BJ (cell line): Measurements from ENCODE around the gene APMAP. TPM values are rescaled to one million over a fixed set of nuclear protein-coding genes. Genes with fewer than 3 reads are reported as not detected.

Experiments
- CTCF ChIA-PET: fragments of 350-600 bp; formaldehyde crosslinking; extraction: SDS; loops from one replicate; lab custom pipeline; 2021; ENCODE audit warnings: antibody characterized with exemption, inconsistent platforms; lab: Yijun Ruan, JAX
- POLR2A ChIA-PET: fragments of 300-600 bp; sonication (Branson Sonifier 250); formaldehyde crosslinking; extraction: SDS; loops from one replicate; lab custom pipeline; 2021; ENCODE audit warnings: antibody characterized with exemption; lab: Charles Lee
- DNase-seq: peaks from one replicate; pipeline ENCODE4 v3.0.0-alpha.2; 2011; ENCODE audit warnings: low read depth
- H3K27me3 ChIP-seq: 2 replicates; pipeline ENCODE4 v1.6.0; 2011; ENCODE audit warnings: low read length; ENCODE audit not compliant: control insufficient read depth, insufficient read depth
- H3K36me3 ChIP-seq: 2 replicates; pipeline ENCODE4 v1.5.1; 2011; ENCODE audit warnings: low read length; ENCODE audit not compliant: control insufficient read depth, insufficient read depth
- H3K4me3 ChIP-seq: 2 replicates; pipeline ENCODE4 v1.5.1; 2011; ENCODE audit warnings: low read depth, mild to moderate bottlenecking, control low read depth, low read length
- CTCF ChIP-seq: IDR thresholded peaks from 2 replicates; pipeline ENCODE4 v1.5.1; 2011; ENCODE audit warnings: low read depth, mild to moderate bottlenecking, control low read depth, inconsistent platforms, low read length, moderate library complexity; ENCODE audit not compliant: insufficient read depth
- polyA plus RNA-seq: library from polyadenylated mRNA; depleted of rRNA; stranded (reverse); fragments of >200 nt; gene quantifications from 2 replicates; pipeline ENCODE4 v1.2.3, GENCODE V29; 2011

APMAP gene
- polyA plus RNA-seq, 1 experiment, result 75.8 TPM

DNA sequence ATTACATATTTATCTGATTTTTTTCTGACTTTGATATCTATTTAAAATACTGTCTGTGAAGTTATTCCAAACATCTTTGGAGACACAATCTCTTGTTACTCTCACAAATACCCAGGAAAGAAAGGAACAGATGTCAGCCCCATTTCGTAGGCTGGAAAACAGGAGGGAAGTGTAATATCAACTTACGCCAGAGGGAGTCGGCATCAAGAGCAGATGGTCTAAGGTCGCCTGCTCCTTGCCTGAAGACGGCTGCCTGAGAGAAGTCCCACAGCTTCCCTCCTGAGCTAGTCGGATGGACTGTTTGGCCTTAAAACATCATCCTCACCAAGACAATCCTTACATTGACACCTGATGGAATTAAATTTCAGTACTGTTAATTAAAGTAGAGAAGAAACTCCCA, 30.0 kb downstream of the APMAP start:
- DNase-seq, result no peak
- TF ChIP-seq CTCF, result no peak
- Histone ChIP-seq H3K36me3 (peaks cover 19% of the 10 kb centered on the region), H3K27me3 (no peaks in the 10 kb centered on the region), H3K4me3 (no peak overlapping the region)
- ChIA-PET POLR2A (no interaction called here), CTCF (interaction anchor here (1.8 kb wide), 1 partner anchor 32 kb away, joined by 4 read pairs; no protein-coding TSS in a partner anchor)

DNA sequence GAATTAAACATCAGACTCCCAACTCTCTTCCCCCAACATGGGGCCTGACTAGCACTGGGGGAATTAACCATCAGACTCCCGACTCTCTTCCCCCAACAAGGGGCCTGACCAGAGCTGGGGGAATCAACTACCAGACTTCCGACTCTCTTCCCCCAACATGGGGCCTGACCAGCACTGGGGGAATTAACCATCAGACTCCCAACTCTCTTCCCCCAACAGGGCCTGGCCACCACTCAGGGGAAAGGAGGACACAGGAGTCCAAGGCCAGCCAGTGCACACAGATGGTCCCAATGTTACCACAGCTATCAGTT, 30.4 kb downstream of the APMAP start:
- ChIA-PET CTCF (interaction anchor here (1.8 kb wide), 1 partner anchor 31 kb away, joined by 4 read pairs; no protein-coding TSS in a partner anchor), POLR2A (no interaction called here)
- Histone ChIP-seq H3K4me3 (no peak overlapping the region), H3K36me3 (peaks cover 19% of the 10 kb centered on the region), H3K27me3 (no peaks in the 10 kb centered on the region)
- DNase-seq, result no peak
- TF ChIP-seq CTCF, result no peak

GRCh38 chr20:24961384-24962181, 31.0 kb downstream of the APMAP start:
- Histone ChIP-seq H3K4me3 (no peak overlapping the region), H3K27me3 (no peaks in the 10 kb centered on the region), H3K36me3 (peaks cover 19% of the 10 kb centered on the region)
- ChIA-PET POLR2A (no interaction called here), CTCF (interaction anchor here (0.7 to 1.8 kb wide), 2 partner anchors 31 to 86 kb away, joined by 3 to 4 read pairs; no protein-coding TSS in a partner anchor)
- DNase-seq, result no peak
- no peak for TF ChIP-seq CTCF

DNA sequence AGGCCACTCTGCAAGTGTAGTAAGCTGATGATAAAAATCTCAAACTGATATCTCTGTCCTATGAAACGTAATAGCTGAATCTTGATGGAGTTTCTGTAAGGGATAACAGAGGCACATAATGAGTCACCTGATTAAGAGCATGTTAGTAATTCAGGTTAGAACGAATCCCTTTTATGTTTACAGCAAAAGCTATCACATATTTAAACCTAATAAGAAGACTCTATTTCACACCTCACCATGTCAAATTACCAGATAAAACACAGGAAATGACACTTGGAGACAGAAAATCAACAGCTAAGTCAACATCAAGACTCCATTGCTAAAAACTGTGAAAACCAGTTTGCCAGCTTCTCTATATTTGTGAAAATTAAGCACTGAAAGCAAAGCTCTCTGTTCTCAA, 31.7 kb downstream of the APMAP start:
- CTCF ChIA-PET, result no interaction called here
- Histone ChIP-seq H3K27me3 (no peaks in the 10 kb centered on the region), H3K36me3 (peaks cover 19% of the 10 kb centered on the region), H3K4me3 (no peak overlapping the region)
- no peak for DNase-seq
- POLR2A ChIA-PET, result no interaction called here
- TF ChIP-seq CTCF, result no peak

GRCh38 chr20:24960302-24960801, 32.2 kb downstream of the APMAP start:
- ChIA-PET POLR2A (no interaction called here), CTCF (no interaction called here)
- peaks cover 18% of the 10 kb centered on the region for H3K36me3 ChIP-seq
- H3K27me3 ChIP-seq, result no peaks in the 10 kb centered on the region
- DNase-seq, result no peak
- TF ChIP-seq CTCF, result no peak
- no peak overlapping the region for H3K4me3 ChIP-seq
